DLD1 (cell line): Measurements from ENCODE around the gene PTPRG.
"Not testable (repeated sequence)": the region's sequence is repeated elsewhere in the genome, so short reads cannot be mapped to it uniquely, and the experiment has no call there.

Source experiments
- in situ Hi-C: cut with HindIII; loops from 2 replicates; pipeline ENCODE4 v1.10.0; 2017; ENCODE audit warnings: low sequenced_read_pairs

Gene PTPRG

GRCh38 chr3:61561374-61562041 lies at the start of gene PTPRG:
TSS of gene PTPRG (plus strand) at chr3:61561571. CDS start at chr3:61562288, 717 bp downstream.
- in situ Hi-C loops, result no loop called here

- in situ Hi-C loops, result no loop called here
Observed at GRCh38 chr3:61518590-61518989, 42.8 kb upstream of the PTPRG start.

- in situ Hi-C loops, result no loop called here
Observed at GRCh38 chr3:61520966-61521628, 40.3 kb upstream of the PTPRG start.

GRCh38 chr3:61522060-61522459 lies 39.3 kb upstream of the PTPRG start:
- in situ Hi-C loops, result no loop called here

- in situ Hi-C loops, result no loop called here
Observed at GRCh38 chr3:61522626-61523025, 38.7 kb upstream of the PTPRG start.

- in situ Hi-C loops, result no loop called here
Observed at GRCh38 chr3:61524933-61525332, 36.4 kb upstream of the PTPRG start.

GRCh38 chr3:61526308-61526707 lies 35.1 kb upstream of the PTPRG start:
- in situ Hi-C loops, result no loop called here

- in situ Hi-C loops, result no loop called here
Observed at GRCh38 chr3:61527011-61527410, 34.4 kb upstream of the PTPRG start.

GRCh38 chr3:61530355-61530754 lies 31.0 kb upstream of the PTPRG start:
- in situ Hi-C loops, result no loop called here

- in situ Hi-C loops, result no loop called here
Observed at GRCh38 chr3:61531528-61531927, 29.8 kb upstream of the PTPRG start.

- in situ Hi-C loops, result no loop called here
Observed at GRCh38 chr3:61532739-61533500, 28.5 kb upstream of the PTPRG start.

- in situ Hi-C loops, result no loop called here
Observed at GRCh38 chr3:61535826-61536225, 25.5 kb upstream of the PTPRG start.

- in situ Hi-C loops, result no loop called here
Observed at GRCh38 chr3:61537366-61537765, 24.0 kb upstream of the PTPRG start.

GRCh38 chr3:61538486-61538885 lies 22.9 kb upstream of the PTPRG start:
- in situ Hi-C loops, result no loop called here

- in situ Hi-C loops, result no loop called here
Observed at GRCh38 chr3:61541694-61542093, 19.7 kb upstream of the PTPRG start.

- in situ Hi-C loops, result no loop called here
Observed at GRCh38 chr3:61545716-61546115, 15.7 kb upstream of the PTPRG start.

GRCh38 chr3:61547625-61548024 lies 13.7 kb upstream of the PTPRG start:
- in situ Hi-C loops, result no loop called here

- in situ Hi-C loops, result not testable (repeated sequence)
Observed at GRCh38 chr3:61552704-61553103, 8.7 kb upstream of the PTPRG start.

GRCh38 chr3:61559136-61559731 lies 2.1 kb upstream of the PTPRG start:
- in situ Hi-C loops, result no loop called here

GRCh38 chr3:61560517-61561373 lies 626 bp upstream of the PTPRG start:
- in situ Hi-C loops, result no loop called here
